Parietal lobe (tissue), 2 donors: ENCODE results near the gene CRBN. TPM values are rescaled to one million over a fixed set of nuclear protein-coding genes. Genes with fewer than 3 reads are reported as not detected.

Source experiments
- small RNA-seq: library from RNA; depleted of rRNA; stranded (forward); fragments of <200 nt; gene quantifications from one replicate; pipeline ENCODE3, GENCODE V24; 2014; ENCODE audit warnings: low replicate concordance
- total RNA-seq: library from RNA; depleted of rRNA; stranded (reverse); fragments of >200 nt; gene quantifications from one replicate; pipeline ENCODE4 v1.2.3, GENCODE V29; 2014

Gene CRBN
- 189 TPM for total RNA-seq

DNA sequence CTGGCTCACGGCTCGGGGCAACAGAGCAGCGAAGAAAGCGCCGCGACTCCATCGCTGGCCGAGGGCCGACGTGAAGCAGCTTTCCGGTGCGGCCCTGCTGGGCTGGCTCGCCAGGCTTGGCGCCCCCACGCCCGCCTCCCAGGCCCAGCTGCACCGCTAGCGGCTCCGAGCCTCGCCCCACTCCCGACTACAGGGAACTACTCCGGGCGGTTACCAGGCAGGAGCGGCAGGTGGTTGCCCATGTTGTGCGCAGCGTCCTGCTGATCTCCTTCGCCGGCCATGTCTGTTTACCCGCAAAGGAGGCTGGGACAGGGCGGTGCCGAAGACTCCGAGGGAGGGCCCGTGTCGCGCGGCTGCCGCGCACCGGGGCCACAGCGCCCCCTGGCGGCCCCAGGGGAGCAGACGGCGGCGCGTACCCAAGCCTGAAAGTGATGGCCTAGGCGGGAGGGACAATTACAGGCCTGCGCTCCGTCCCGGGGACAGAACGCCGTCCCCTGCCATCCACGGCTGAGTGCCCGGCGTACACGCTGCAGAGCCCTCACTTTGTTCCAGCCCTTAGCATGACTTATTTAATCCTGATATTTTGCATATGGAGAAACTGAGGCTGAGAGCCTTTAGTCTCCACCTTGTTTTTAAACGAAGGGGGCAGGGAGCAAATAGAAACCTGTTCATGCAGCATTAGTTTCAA lies at the start of gene CRBN:
CRBN (minus strand) TSS at position 285 of the 688 bp plus-strand sequence; CDS start at position 281, 4 bp downstream.

GRCh38 chr3:3126477-3127431 lies 52.7 kb downstream of the CRBN start, which contains the start of gene TRNT1:
TSS of gene TRNT1 (plus strand) at chr3:3126940. CDS start at chr3:3129041, 2,101 bp downstream.

DNA sequence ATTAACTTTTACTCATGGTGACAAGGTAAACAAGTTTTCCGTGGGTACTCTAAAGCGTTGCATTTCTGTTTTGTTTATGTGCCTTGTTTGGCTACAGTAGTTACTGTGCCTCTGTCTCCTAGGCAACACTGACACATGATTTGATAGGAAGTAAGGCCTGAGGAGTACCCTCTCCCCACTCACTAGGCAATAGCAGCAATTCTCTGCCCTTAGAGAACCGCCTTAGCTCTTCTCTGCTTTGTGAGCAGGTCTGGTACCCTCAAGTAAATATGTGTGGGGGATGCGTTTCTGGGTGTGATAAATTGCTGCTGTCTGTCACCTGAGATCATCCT lies 69.2 kb downstream of the CRBN start, which contains the start of gene IL5RA:
IL5RA (minus strand) TSS at position 76 of the 332 bp plus-strand sequence. CDS start 5,390 bp downstream, outside the sequence.

Small RNA genes lying within 50 kb of the gene (small RNA-seq; reads per million reads assigned to genes)
- not detected for gene RF00416

Other genes starting within 250 kb of the CRBN start
- gene IL5RA, start 69.3 kb downstream of the CRBN start, total RNA-seq: 1.3 TPM
- 50.4 TPM for gene TRNT1, start 52.8 kb downstream of the CRBN start, total RNA-seq